GM12892 (cell line): Measurements from ENCODE around the gene AKR1B1.

Source experiments
- POLR2A ChIP-seq: IDR thresholded peaks from 2 replicates; pipeline ENCODE4 v1.6.1; 2011; ENCODE audit warnings: low read depth, low read length, control low read depth
- POLR2AphosphoS5 ChIP-seq: IDR thresholded peaks from 2 replicates; pipeline ENCODE4 v1.6.1; 2011; ENCODE audit warnings: low read depth, low read length, control low read depth
- TAF1 ChIP-seq: IDR thresholded peaks from 2 replicates; pipeline ENCODE4 v1.6.1; 2011; ENCODE audit warnings: low read depth, mild to moderate bottlenecking, control low read depth, low read length, borderline replicate concordance

DNA sequence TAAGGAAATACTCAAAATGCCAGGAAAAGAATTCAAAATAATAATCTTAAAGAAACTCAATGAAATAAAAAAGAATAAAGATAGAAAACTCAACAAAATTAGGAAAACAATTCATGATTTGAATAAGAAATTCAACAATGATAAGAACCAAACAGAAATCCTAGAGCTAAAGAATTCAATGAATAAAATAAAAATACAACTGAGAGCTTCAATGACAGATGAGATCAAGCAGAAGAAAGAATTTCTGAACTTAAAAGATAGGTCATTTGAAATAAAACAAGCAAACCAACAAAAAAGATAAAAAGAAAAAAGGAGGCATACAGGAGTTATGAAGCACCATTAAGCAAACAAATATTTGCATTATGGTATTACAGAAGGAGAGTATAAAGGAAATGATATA, 5.6 kb upstream of the AKR1B1 start:
- TF ChIP-seq POLR2AphosphoS5 (no peak), POLR2A (no peak), TAF1 (no peak)
